Nephron (organoid): ENCODE data around the gene ARMC9.

Experiments
- H3K27ac Mint-ChIP-seq, 3 experiments: 2 replicates each; pipeline ENCODE4 v1.8.0; 2020; ENCODE audit warnings: mixed read lengths in 3 of 3, mild to moderate bottlenecking in 2 of 3, moderate library complexity in 1 of 3
- H3K27me3 Mint-ChIP-seq: 2 replicates; pipeline ENCODE4 v1.8.0; 2021; ENCODE audit warnings: low read depth, mild to moderate bottlenecking, moderate library complexity, mixed read lengths
- H3K36me3 Mint-ChIP-seq: 2 replicates; pipeline ENCODE4 v1.8.0; 2020; ENCODE audit warnings: low read depth, mixed read lengths
- H3K4me1 Mint-ChIP-seq: 2 replicates; pipeline ENCODE4 v1.8.0; 2020; ENCODE audit warnings: mixed read lengths
- H3K4me3 Mint-ChIP-seq, 3 experiments: 2 replicates each; pipeline ENCODE4 v1.8.0; 2020; ENCODE audit warnings: mild to moderate bottlenecking in 3 of 3, mixed read lengths in 3 of 3, moderate library complexity in 2 of 3
- H3K9me3 Mint-ChIP-seq: 2 replicates; pipeline ENCODE4 v1.8.0; 2020; ENCODE audit warnings: mixed read lengths
- CTCF ChIP-seq, 3 experiments: fragments of 200-600 bp; sonication (generic); IDR thresholded peaks; one replicate each; pipeline ENCODE4 v1.5.0; 2021; ENCODE audit warnings: antibody characterized with exemption in 3 of 3; ENCODE audit not compliant: unreplicated experiment in 3 of 3

Gene ARMC9

GRCh38 chr2:231413456-231413855 is 215.0 kb downstream of the ARMC9 start:
- H3K9me3 Mint-ChIP-seq: peaks cover 3% of the 10 kb centered on the region
- no peak overlapping the region for H3K4me3 Mint-ChIP-seq
- H3K27ac Mint-ChIP-seq: no peak overlapping the region
- H3K27me3 Mint-ChIP-seq: peaks cover 17% of the 10 kb centered on the region
- no peaks in the 10 kb centered on the region for H3K36me3 Mint-ChIP-seq
- peaks cover 17% of the 10 kb centered on the region for H3K4me1 Mint-ChIP-seq
- no peak for TF ChIP-seq CTCF (IDR thresholded peaks at IDR 0.05; ENCODE audit: unreplicated experiment in 3 of 3)

DNA sequence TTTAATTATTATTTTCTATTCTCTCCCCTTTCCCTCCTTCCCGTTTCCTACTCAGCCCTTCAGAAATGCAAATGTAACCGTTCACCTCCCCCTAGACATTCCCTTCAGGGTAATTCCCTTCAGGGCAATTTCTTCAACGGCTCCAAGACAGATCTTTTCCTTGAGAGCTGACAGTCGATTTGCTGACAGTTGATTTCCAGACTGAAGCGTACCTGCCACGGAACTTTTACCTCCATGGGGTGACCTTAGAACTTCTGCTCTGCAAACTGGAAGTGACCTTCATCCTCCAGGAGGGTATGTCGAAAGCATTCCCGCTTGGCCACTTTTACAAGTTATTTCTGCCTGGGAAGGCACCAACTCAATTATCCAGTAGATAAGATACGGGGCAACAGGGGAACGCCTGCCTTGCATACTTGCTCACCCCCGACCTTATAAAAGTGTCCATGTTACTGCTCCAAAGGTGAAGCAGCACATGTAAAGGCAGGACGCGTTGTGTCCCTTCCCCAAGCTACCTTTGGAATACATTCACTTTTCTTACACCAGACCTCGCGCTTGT is 215.6 kb downstream of the ARMC9 start:
- TF ChIP-seq CTCF (IDR thresholded peaks at IDR 0.05; ENCODE audit: unreplicated experiment in 3 of 3): no peak
- Mint-ChIP-seq H3K27me3 (peaks cover 19% of the 10 kb centered on the region), H3K27ac (peak overlapping the region in 1 of 3 experiments; percentile 1), H3K36me3 (no peaks in the 10 kb centered on the region), H3K9me3 (peaks cover 3% of the 10 kb centered on the region), H3K4me3 (peak overlapping the region; percentile 31 to 53 (median 37)), H3K4me1 (peaks cover 17% of the 10 kb centered on the region)

DNA sequence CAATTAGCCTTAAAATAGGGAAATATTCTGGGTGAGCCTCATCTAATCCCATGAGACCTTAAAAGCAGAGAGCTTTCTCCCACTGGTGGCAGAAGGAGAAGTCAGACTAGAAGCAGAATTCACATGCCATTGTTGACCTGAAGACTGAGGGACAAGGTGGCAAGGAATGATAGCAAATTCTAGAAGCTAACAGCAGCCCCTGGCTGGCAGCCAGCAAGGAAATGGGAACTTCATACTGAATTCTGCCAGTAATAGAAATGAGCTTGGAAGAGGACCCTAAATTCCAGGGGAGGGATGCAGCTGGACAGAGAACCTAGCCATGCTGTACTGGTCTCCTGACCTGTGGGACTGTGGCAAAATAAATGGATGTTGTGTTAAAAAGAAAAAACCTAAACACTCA is 216.6 kb downstream of the ARMC9 start:
- Mint-ChIP-seq H3K36me3 (no peaks in the 10 kb centered on the region), H3K27me3 (peaks cover 25% of the 10 kb centered on the region)
- no peak for TF ChIP-seq CTCF (IDR thresholded peaks at IDR 0.05; ENCODE audit: unreplicated experiment in 3 of 3)

DNA sequence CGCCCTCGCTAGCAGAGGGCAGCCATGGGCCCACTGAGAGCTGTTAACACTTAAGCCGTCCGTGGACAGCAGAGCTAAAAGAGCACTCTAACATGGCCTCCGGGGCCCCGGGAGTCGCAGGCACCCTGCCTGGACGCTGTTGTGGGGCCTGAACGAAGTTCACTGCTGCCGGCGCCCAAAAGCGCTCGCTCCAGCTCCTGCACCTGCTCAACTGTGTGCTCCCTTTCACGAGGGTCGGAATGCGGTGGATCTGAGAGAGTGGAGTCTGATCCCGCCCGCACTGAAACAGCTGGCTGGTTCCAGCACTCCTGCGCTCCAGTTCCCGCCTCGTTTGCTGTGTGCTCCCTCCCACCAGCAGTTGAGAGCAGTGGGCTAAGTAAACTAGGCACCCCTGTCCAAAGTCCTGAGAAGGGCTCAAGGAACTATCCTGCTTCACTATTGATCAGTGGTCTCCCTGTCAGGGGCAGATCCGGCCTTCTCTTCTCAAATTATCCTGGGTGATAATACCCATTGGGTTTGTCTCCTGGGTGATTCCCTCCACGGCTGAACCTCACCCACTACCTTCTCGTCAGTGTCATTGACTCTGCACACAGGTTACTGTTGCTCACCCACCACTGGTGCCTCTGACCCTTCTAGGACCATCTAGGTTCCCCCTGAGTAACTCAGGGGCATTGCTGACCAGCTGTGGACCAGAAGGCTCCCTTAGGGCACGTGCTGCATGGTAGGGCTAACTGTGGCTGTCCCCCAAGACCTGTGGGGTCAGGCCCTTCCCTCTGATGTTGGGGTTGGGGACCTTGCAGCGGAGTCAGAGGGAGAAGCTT is 220.6 kb downstream of the ARMC9 start:
- Mint-ChIP-seq H3K4me3 (no peak overlapping the region), H3K9me3 (no peaks in the 10 kb centered on the region), H3K27me3 (peaks cover 9% of the 10 kb centered on the region), H3K27ac (no peak overlapping the region), H3K4me1 (peaks cover 2% of the 10 kb centered on the region), H3K36me3 (no peaks in the 10 kb centered on the region)
- no peak for TF ChIP-seq CTCF (IDR thresholded peaks at IDR 0.05; ENCODE audit: unreplicated experiment in 3 of 3)

More for the DNA sequence above, 216.6 kb downstream of the ARMC9 start:
- H3K9me3 Mint-ChIP-seq: peaks cover 3% of the 10 kb centered on the region
- no peak overlapping the region for H3K27ac Mint-ChIP-seq
- H3K4me3 Mint-ChIP-seq: no peak overlapping the region
- peaks cover 17% of the 10 kb centered on the region for H3K4me1 Mint-ChIP-seq

- no peaks in the 10 kb centered on the region for H3K36me3 Mint-ChIP-seq
- no peak for TF ChIP-seq CTCF (IDR thresholded peaks at IDR 0.05; ENCODE audit: unreplicated experiment in 3 of 3)
- no peaks in the 10 kb centered on the region for H3K9me3 Mint-ChIP-seq
- H3K27me3 Mint-ChIP-seq: peaks cover 13% of the 10 kb centered on the region
- H3K4me1 Mint-ChIP-seq: no peaks in the 10 kb centered on the region
- no peak overlapping the region for H3K4me3 Mint-ChIP-seq
- H3K27ac Mint-ChIP-seq: no peak overlapping the region
These were observed 222.7 kb downstream of the ARMC9 start for GRCh38 chr2:231421051-231421580.
